Natural killer cell (primary cell): ENCODE results near the gene CCL4L2. TPM values are rescaled to one million over a fixed set of nuclear protein-coding genes. Genes with fewer than 3 reads are reported as not detected.
"Not testable (repeated sequence)": the region's sequence is repeated elsewhere in the genome, so short reads cannot be mapped to it uniquely, and the experiment has no call there.

Source experiments
- ATAC-seq, 3 donors: fragments of 150-1000 bp in 2 of 3; fragments of 200-7000 bp in 1 of 3; cut with Tn5 transposase; 1 replicate in 1 of 3; 2 replicates in 2 of 3; pipeline ENCODE4 v1.10.0; 2021; ENCODE audit warnings: mild to moderate bottlenecking in 2 of 3, moderate library complexity in 2 of 3
- DNase-seq, 2 donors: peaks; one replicate each; pipeline versions ENCODE4 v3.0.0 to v3.0.0-alpha.2; 2013 to 2021; ENCODE audit warnings: mixed read lengths in 1 of 2
- H3K27ac ChIP-seq: one replicate; pipeline ENCODE4 v1.5.1; 2013; ENCODE audit warnings: mild to moderate bottlenecking, low read length
- H3K27me3 ChIP-seq: one replicate; pipeline ENCODE4 v1.6.1; 2013; ENCODE audit warnings: low read length; ENCODE audit not compliant: control insufficient read depth, insufficient read depth
- H3K36me3 ChIP-seq: one replicate; pipeline ENCODE4 v1.6.1; 2013; ENCODE audit warnings: low read length; ENCODE audit not compliant: control insufficient read depth, insufficient read depth
- H3K4me1 ChIP-seq: one replicate; pipeline ENCODE4 v1.6.1; 2013; ENCODE audit warnings: low read length; ENCODE audit not compliant: control insufficient read depth, insufficient read depth
- H3K4me3 ChIP-seq: one replicate; pipeline ENCODE4 v1.5.1; 2013; ENCODE audit warnings: low read length
- H3K9me3 ChIP-seq: one replicate; pipeline ENCODE4 v1.6.1; 2013; ENCODE audit warnings: low read length; ENCODE audit not compliant: control insufficient read depth, insufficient read depth
- H3K27ac Mint-ChIP-seq, 2 donors: one replicate each; pipeline ENCODE4 v1.8.0; 2022; ENCODE audit warnings: mild to moderate bottlenecking in 2 of 2, mixed read lengths in 2 of 2, moderate library complexity in 1 of 2
- H3K27me3 Mint-ChIP-seq, 2 donors: one replicate each; pipeline ENCODE4 v1.8.0; 2022; ENCODE audit warnings: low read depth in 2 of 2, mixed read lengths in 2 of 2
- H3K36me3 Mint-ChIP-seq: one replicate; pipeline ENCODE4 v1.8.0; 2022; ENCODE audit warnings: mixed read lengths
- H3K4me1 Mint-ChIP-seq, 2 donors: one replicate each; pipeline ENCODE4 v1.8.0; 2022; ENCODE audit warnings: mixed read lengths in 2 of 2
- H3K4me3 Mint-ChIP-seq: one replicate; pipeline ENCODE4 v1.8.0; 2022; ENCODE audit warnings: mild to moderate bottlenecking, moderate library complexity, mixed read lengths
- H3K9me3 Mint-ChIP-seq, 2 donors: one replicate each; pipeline ENCODE4 v1.8.0; 2022; ENCODE audit warnings: mixed read lengths in 2 of 2
- CTCF ChIP-seq: fragments of 200-600 bp; IDR thresholded peaks from one replicate; pipeline ENCODE4 v1.8.0; 2022; ENCODE audit warnings: antibody characterized with exemption
- WGBS: methylation state at CpG from one replicate; pipeline ENCODE4 v1.1.7; 2013; ENCODE audit warnings: missing lambda C conversion rate; ENCODE audit not compliant: insufficient coverage; 5-methylcytosine and 5-hydroxymethylcytosine counted together
- intact Hi-C: fragments of 100-400 bp; cut with micrococcal nuclease; formaldehyde crosslinking; loops from one replicate; pipeline ENCODE4 v1.14.2; 2022
- total RNA-seq, 4 donors: library from RNA; stranded (reverse); fragments of 120-200 nt in 1 of 4; gene quantifications; one replicate each; pipeline versions ENCODE4 v1.2.3 to v1.2.4, GENCODE V29; 2013 to 2022

CCL4L2 gene
- total RNA-seq, 3 donors from 2014 or later (not counting 1 experiment from before 2014, with no cell fraction given), result 23.7 to 31.2 (median 25.4) TPM

GRCh38 chr17:36203335-36203734 lies 7.5 kb upstream of the CCL4L2 start:
- H3K36me3 Mint-ChIP-seq, result no peaks in the 10 kb centered on the region
- H3K9me3 Mint-ChIP-seq, result no peaks in the 10 kb centered on the region
- WGBS, result 82% methylated on average over 2 of the region's 3 CpGs
- no peaks in the 10 kb centered on the region for H3K36me3 ChIP-seq
- H3K4me3 Mint-ChIP-seq, result peak overlapping the region; percentile 43
- TF ChIP-seq CTCF, result no peak
- intact Hi-C loops, result no loop called here
- H3K27ac ChIP-seq, result no peak overlapping the region
- peaks cover 0 to 2% of the 10 kb centered on the region in 2 donors for H3K27me3 Mint-ChIP-seq
- peak overlapping the region; percentile 6 to 74 for H3K27ac Mint-ChIP-seq
- no peak for ATAC-seq
- H3K9me3 ChIP-seq, result no peaks in the 10 kb centered on the region
- no peak overlapping the region for H3K4me3 ChIP-seq
- no peak for DNase-seq
- H3K27me3 ChIP-seq, result peaks cover 3% of the 10 kb centered on the region
- peaks cover 58% of the 10 kb centered on the region for H3K4me1 ChIP-seq
- peaks cover 66 to 71% of the 10 kb centered on the region in 2 donors for H3K4me1 Mint-ChIP-seq

DNA sequence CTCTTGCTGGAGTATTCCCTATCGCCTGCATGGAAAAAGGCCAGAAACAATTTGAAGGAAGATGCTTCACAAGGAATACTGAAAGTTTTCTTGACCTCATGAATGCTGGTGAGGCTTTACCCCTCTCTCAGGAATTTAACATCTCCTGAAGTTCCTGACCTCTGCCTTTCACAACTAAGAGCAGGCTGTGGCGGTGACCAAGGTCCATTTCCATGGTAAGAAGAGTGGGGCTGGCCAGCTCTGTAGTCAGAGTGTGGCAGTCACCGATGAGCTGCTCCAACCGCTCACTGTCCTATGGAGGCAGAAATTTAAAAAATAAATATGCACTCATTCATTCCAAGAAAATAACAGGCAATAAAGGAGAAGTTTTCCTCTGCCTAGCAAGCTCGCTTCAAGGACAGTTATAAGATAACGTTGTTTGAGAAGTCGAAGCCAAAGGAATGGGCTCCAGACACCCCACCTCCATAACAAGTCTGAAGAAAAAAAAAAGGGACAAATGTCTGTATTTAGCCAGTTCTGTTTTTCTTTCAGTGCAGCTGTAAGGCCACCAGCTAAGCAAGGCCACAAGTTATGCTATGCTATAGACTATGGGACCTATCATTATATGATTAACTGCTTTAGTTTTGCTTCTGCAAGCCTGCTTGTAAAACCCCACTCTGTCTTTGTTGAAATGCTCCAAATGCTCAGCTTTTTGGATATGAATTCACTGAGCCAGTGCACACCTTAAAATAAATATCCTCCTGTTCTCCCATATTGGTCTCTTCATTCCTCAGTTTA lies 6.0 kb upstream of the CCL4L2 start:
- Mint-ChIP-seq H3K27ac (no peak overlapping the region), H3K27me3 (peaks cover 0 to 2% of the 10 kb centered on the region in 2 donors), H3K4me1 (peaks cover 57 to 62% of the 10 kb centered on the region in 2 donors), H3K36me3 (no peaks in the 10 kb centered on the region), H3K4me3 (no peak overlapping the region), H3K9me3 (no peaks in the 10 kb centered on the region)
- DNase-seq, result no peak
- WGBS, result 93% methylated on average over 1 of the region's 7 CpGs
- Histone ChIP-seq H3K27me3 (peaks cover 3% of the 10 kb centered on the region), H3K4me3 (no peak overlapping the region), H3K4me1 (peaks cover 51% of the 10 kb centered on the region), H3K27ac (no peak overlapping the region), H3K9me3 (no peaks in the 10 kb centered on the region), H3K36me3 (no peaks in the 10 kb centered on the region)
- no peak for TF ChIP-seq CTCF
- intact Hi-C loops, result no loop called here
- ATAC-seq, result no peak

DNA sequence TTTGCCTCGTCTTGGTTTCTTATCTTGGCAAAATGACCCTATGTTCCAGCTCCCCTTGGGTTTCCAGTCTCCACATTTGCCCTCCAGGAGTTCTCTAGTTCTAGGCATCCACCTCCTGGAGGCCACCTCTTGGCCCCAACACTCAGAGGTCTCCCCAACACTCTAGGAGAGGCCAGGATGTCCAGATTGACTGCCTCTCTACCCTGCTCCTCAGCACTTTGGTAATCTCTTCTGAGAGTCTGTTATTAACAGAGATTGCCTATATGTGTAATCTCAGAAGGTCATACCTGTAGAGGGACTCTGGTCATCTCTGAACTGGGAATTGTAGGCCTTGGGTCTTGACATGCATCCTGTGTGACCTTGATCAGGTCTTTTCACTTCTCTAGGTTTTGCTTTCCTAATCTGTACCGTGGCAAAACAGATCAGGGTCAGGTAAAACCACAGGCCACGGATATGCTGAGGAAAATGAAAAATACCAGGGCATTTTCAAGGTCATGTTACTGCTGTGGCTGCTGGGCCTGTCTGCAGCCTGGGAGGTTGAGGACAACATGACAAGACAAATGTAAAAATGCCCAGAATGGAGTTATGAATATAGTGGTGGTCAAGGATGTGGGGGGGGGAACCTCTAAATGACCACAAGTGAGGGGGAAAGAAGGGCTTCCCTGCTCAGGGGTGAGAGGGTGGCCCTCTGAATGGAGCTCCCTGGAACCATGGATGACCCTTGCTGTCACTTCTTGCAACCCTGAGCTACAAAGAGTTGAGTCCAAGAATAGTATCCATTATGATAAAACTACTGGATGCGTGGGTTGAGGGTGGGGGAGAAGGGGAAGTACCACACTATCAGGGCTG lies 5.0 kb upstream of the CCL4L2 start:
- 55% methylated on average over 3 of the region's 4 CpGs for WGBS
- intact Hi-C loops, result no loop called here
- Mint-ChIP-seq H3K4me3 (no peak overlapping the region), H3K9me3 (no peaks in the 10 kb centered on the region), H3K27ac (peak overlapping the region in 1 of 2 donors; percentile 6), H3K27me3 (peaks cover 0 to 2% of the 10 kb centered on the region in 2 donors), H3K36me3 (no peaks in the 10 kb centered on the region), H3K4me1 (peaks cover 57 to 65% of the 10 kb centered on the region in 2 donors)
- DNase-seq (no peak), ATAC-seq (no peak)
- H3K4me1 ChIP-seq, result peaks cover 57% of the 10 kb centered on the region
- peaks cover 3% of the 10 kb centered on the region for H3K27me3 ChIP-seq
- no peaks in the 10 kb centered on the region for H3K36me3 ChIP-seq
- H3K4me3 ChIP-seq, result no peak overlapping the region
- no peak for TF ChIP-seq CTCF
- H3K27ac ChIP-seq, result no peak overlapping the region
- no peaks in the 10 kb centered on the region for H3K9me3 ChIP-seq

DNA sequence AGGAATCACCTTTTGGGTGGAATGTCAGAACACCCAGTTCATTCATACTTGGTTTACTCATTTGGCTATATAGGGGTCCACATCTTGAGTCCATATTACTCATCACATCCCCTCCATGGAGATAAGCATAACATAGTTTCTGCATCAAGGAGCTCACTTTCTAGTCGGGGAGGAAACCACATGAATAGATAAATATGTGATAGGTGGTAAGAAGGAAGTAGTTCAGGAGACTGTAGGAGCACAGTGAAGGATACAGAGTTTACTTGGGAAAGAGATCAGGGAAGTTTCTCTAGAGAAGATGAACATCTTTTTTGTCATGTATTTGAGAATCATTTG lies 4.4 kb upstream of the CCL4L2 start:
- H3K4me3 ChIP-seq, H3K27me3 ChIP-seq, H3K9me3 ChIP-seq, intact Hi-C loops, DNase-seq, H3K27ac ChIP-seq, ATAC-seq, H3K36me3 Mint-ChIP-seq, H3K36me3 ChIP-seq, H3K9me3 Mint-ChIP-seq, H3K27me3 Mint-ChIP-seq, H3K4me3 Mint-ChIP-seq: not testable (repeated sequence)
- peak overlapping the region in 1 of 2 donors; percentile 6 for H3K27ac Mint-ChIP-seq
- WGBS, result no CpG with 5 or more reads among the region's 1 CpG
- peaks cover 57 to 68% of the 10 kb centered on the region in 2 donors for H3K4me1 Mint-ChIP-seq
- peaks cover 60% of the 10 kb centered on the region for H3K4me1 ChIP-seq

- H3K9me3 Mint-ChIP-seq, H3K36me3 Mint-ChIP-seq, H3K27me3 ChIP-seq, ATAC-seq, H3K4me3 Mint-ChIP-seq, H3K27me3 Mint-ChIP-seq, DNase-seq, H3K9me3 ChIP-seq, intact Hi-C loops, H3K36me3 ChIP-seq, H3K27ac ChIP-seq, H3K27ac Mint-ChIP-seq, H3K4me3 ChIP-seq: not testable (repeated sequence)
- peaks cover 60% of the 10 kb centered on the region for H3K4me1 ChIP-seq
- WGBS, result 94% methylated on average over 4 of the region's 6 CpGs
- H3K4me1 Mint-ChIP-seq, result peaks cover 57 to 68% of the 10 kb centered on the region in 2 donors
Measured at GRCh38 chr17:36207383-36207782, 3.5 kb upstream of the CCL4L2 start.
